Peyer's patch (tissue), 4 donors: ENCODE results near the gene DNASE1L2.

Experiments used
- POLR2A ChIP-seq, 2 donors: fragments of 450-650 bp; IDR thresholded peaks; one replicate each; pipeline ENCODE4 v1.5.1; 2017; ENCODE audit warnings: antibody characterized with exemption in 2 of 2, mild to moderate bottlenecking in 2 of 2, moderate library complexity in 2 of 2
- TF ChIP-seq, protein P1 (sequence below), 6 experiments: fragments of 450-650 bp in 4 of 6; fragments of 200-600 bp in 2 of 6; sonication (generic) in 1 of 6; IDR thresholded peaks; one replicate each; pipeline ENCODE4 v1.5.1; 2017 to 2019; ENCODE audit warnings: antibody characterized with exemption in 6 of 6, mild to moderate bottlenecking in 3 of 6, moderate library complexity in 1 of 6

GRCh38 chr16:2253293-2253692 lies 17.0 kb downstream of the DNASE1L2 start:
- TF ChIP-seq, protein P1, sequence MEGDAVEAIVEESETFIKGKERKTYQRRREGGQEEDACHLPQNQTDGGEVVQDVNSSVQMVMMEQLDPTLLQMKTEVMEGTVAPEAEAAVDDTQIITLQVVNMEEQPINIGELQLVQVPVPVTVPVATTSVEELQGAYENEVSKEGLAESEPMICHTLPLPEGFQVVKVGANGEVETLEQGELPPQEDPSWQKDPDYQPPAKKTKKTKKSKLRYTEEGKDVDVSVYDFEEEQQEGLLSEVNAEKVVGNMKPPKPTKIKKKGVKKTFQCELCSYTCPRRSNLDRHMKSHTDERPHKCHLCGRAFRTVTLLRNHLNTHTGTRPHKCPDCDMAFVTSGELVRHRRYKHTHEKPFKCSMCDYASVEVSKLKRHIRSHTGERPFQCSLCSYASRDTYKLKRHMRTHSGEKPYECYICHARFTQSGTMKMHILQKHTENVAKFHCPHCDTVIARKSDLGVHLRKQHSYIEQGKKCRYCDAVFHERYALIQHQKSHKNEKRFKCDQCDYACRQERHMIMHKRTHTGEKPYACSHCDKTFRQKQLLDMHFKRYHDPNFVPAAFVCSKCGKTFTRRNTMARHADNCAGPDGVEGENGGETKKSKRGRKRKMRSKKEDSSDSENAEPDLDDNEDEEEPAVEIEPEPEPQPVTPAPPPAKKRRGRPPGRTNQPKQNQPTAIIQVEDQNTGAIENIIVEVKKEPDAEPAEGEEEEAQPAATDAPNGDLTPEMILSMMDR (IDR thresholded peaks at IDR 0.05) = no peak
- no peak for TF ChIP-seq POLR2A (IDR thresholded peaks at IDR 0.05)
